H9 (cell line): ENCODE measurements around the gene PTBP3. TPM values are rescaled to one million over a fixed set of nuclear protein-coding genes. Genes with fewer than 3 reads are reported as not detected.

Source experiments
- DNase-seq: peaks from one replicate; pipeline ENCODE4 v3.0.0-alpha.2; 2017
- H2AFZ ChIP-seq: one replicate; pipeline ENCODE4 v1.6.1; 2013; ENCODE audit warnings: mild to moderate bottlenecking, low read length, control low read depth, moderate library complexity
- H2AK5ac ChIP-seq: 2 replicates; pipeline ENCODE4 v1.6.1; 2013; ENCODE audit warnings: low read length, control low read depth, mixed read lengths; ENCODE audit not compliant: insufficient read length
- H2BK120ac ChIP-seq: one replicate; pipeline ENCODE4 v1.6.1; 2013; ENCODE audit warnings: low read depth, mild to moderate bottlenecking, low read length, control low read depth, inconsistent platforms; ENCODE audit not compliant: poor library complexity, severe bottlenecking
- H2BK12ac ChIP-seq: 2 replicates; pipeline ENCODE4 v1.6.1; 2013; ENCODE audit warnings: low read length, control low read depth, mixed read lengths, low read depth; ENCODE audit not compliant: insufficient read length
- H2BK15ac ChIP-seq: 2 replicates; pipeline ENCODE4 v1.6.1; 2013; ENCODE audit warnings: low read depth, low read length, control low read depth
- H2BK20ac ChIP-seq: one replicate; pipeline ENCODE4 v1.6.1; 2013; ENCODE audit warnings: low read depth, mild to moderate bottlenecking, low read length, control low read depth, inconsistent platforms; ENCODE audit not compliant: poor library complexity, severe bottlenecking
- H2BK5ac ChIP-seq: 2 replicates; pipeline ENCODE4 v1.6.1; 2013; ENCODE audit warnings: low read length, control low read depth, mixed read lengths; ENCODE audit not compliant: insufficient read length
- H3K14ac ChIP-seq: 2 replicates; pipeline ENCODE4 v1.6.1; 2013; ENCODE audit warnings: low read length, control low read depth; ENCODE audit not compliant: insufficient read depth
- H3K18ac ChIP-seq: 2 replicates; pipeline ENCODE4 v1.6.1; 2013; ENCODE audit warnings: low read depth, mild to moderate bottlenecking, mixed read lengths, low read length, control low read depth; ENCODE audit not compliant: insufficient read length
- H3K23ac ChIP-seq: 2 replicates; pipeline ENCODE4 v1.6.1; 2013; ENCODE audit warnings: low read length, control low read depth, mixed read lengths, low read depth; ENCODE audit not compliant: insufficient read length
- H3K23me2 ChIP-seq: 2 replicates; pipeline ENCODE4 v1.6.1; 2013; ENCODE audit warnings: low read depth, mild to moderate bottlenecking, mixed read lengths, low read length, control low read depth; ENCODE audit not compliant: insufficient read length, poor library complexity, severe bottlenecking
- H3K27ac ChIP-seq: 2 replicates; pipeline ENCODE4 v1.5.1; 2013; ENCODE audit warnings: low read length, control low read depth, mixed read lengths, low read depth; ENCODE audit not compliant: insufficient read length
- H3K27me3 ChIP-seq: 2 replicates; pipeline ENCODE4 v1.6.1; 2013; ENCODE audit warnings: low read length, control low read depth, inconsistent platforms; ENCODE audit not compliant: insufficient read depth
- H3K4ac ChIP-seq: 2 replicates; pipeline ENCODE4 v1.6.1; 2013; ENCODE audit warnings: low read depth, mild to moderate bottlenecking, control low read depth, inconsistent platforms, low read length, moderate library complexity
- H3K4me1 ChIP-seq: 2 replicates; pipeline ENCODE4 v1.6.1; 2013; ENCODE audit warnings: low read length, control low read depth, inconsistent platforms; ENCODE audit not compliant: insufficient read depth
- H3K4me2 ChIP-seq: 2 replicates; pipeline ENCODE4 v1.6.1; 2013; ENCODE audit warnings: low read length, control low read depth, mixed read lengths; ENCODE audit not compliant: insufficient read length, insufficient read depth
- H3K56ac ChIP-seq: 2 replicates; pipeline ENCODE4 v1.6.1; 2013; ENCODE audit warnings: low read depth, mild to moderate bottlenecking, mixed read lengths, low read length, control low read depth; ENCODE audit not compliant: insufficient read length
- H3K79me1 ChIP-seq: 2 replicates; pipeline ENCODE4 v1.6.1; 2013; ENCODE audit warnings: low read depth, mild to moderate bottlenecking, moderate library complexity, low read length, control low read depth, inconsistent platforms; ENCODE audit not compliant: insufficient read depth, poor library complexity, severe bottlenecking
- H3K79me2 ChIP-seq: 2 replicates; pipeline ENCODE4 v1.6.1; 2013; ENCODE audit warnings: low read length, control low read depth, inconsistent platforms; ENCODE audit not compliant: insufficient read depth
- H3K9ac ChIP-seq: 2 replicates; pipeline ENCODE4 v1.6.1; 2013; ENCODE audit warnings: low read length, control low read depth, mixed read lengths; ENCODE audit not compliant: insufficient read length; ENCODE audit errors: extremely low read depth
- H3K9me3 ChIP-seq: one replicate; pipeline ENCODE4 v1.6.1; 2013; ENCODE audit warnings: low read depth, low read length, inconsistent platforms; ENCODE audit not compliant: control insufficient read depth
- H3T11ph ChIP-seq: one replicate; pipeline ENCODE4 v1.6.1; 2013; ENCODE audit warnings: mild to moderate bottlenecking, low read length, control low read depth, inconsistent platforms
- H4K20me1 ChIP-seq: one replicate; pipeline ENCODE4 v1.6.1; 2013; ENCODE audit not compliant: control insufficient read depth, insufficient read length, insufficient read depth
- H4K5ac ChIP-seq: 2 replicates; pipeline ENCODE4 v1.6.1; 2013; ENCODE audit warnings: low read depth, mild to moderate bottlenecking, mixed read lengths, low read length, control low read depth; ENCODE audit not compliant: insufficient read length
- H4K8ac ChIP-seq: replicated peaks from 2 replicates; pipeline ENCODE4 v1.6.1; 2013; ENCODE audit warnings: low read length, control low read depth, mixed read lengths, low read depth; ENCODE audit not compliant: insufficient read length
- H4K91ac ChIP-seq: 2 replicates; pipeline ENCODE4 v1.6.1; 2013; ENCODE audit warnings: low read depth, mild to moderate bottlenecking, moderate library complexity, mixed read lengths, low read length, control low read depth; ENCODE audit not compliant: insufficient read length
- H3K27ac Mint-ChIP-seq, 3 experiments: 2 replicates in 2 of 3; 3 replicates in 1 of 3; pipeline ENCODE4 v1.8.0; 2020 to 2021; ENCODE audit warnings: mixed read lengths in 3 of 3, mild to moderate bottlenecking in 1 of 3, moderate library complexity in 1 of 3
- H3K27me3 Mint-ChIP-seq: 2 replicates; pipeline ENCODE4 v1.8.0; 2021; ENCODE audit warnings: low read depth, mild to moderate bottlenecking, moderate library complexity, mixed read lengths
- H3K36me3 Mint-ChIP-seq, 3 experiments: 2 replicates in 2 of 3; 3 replicates in 1 of 3; pipeline ENCODE4 v1.8.0; 2020 to 2021; ENCODE audit warnings: low read depth in 3 of 3, mixed read lengths in 3 of 3; ENCODE audit not compliant: insufficient read depth in 1 of 3
- H3K4me1 Mint-ChIP-seq, 2 experiments: 2 replicates each; pipeline ENCODE4 v1.8.0; 2020; ENCODE audit warnings: mixed read lengths in 2 of 2
- H3K4me3 Mint-ChIP-seq, 2 experiments: 2 replicates in 1 of 2; 3 replicates in 1 of 2; pipeline ENCODE4 v1.8.0; 2020 to 2021; ENCODE audit warnings: mild to moderate bottlenecking in 2 of 2, mixed read lengths in 2 of 2, moderate library complexity in 1 of 2
- H3K9me3 Mint-ChIP-seq, 2 experiments: 2 replicates in 1 of 2; 3 replicates in 1 of 2; pipeline ENCODE4 v1.8.0; 2020; ENCODE audit warnings: mild to moderate bottlenecking in 2 of 2, mixed read lengths in 2 of 2, moderate library complexity in 1 of 2
- CTCF ChIP-seq: fragments of 200-600 bp; sonication (generic); conservative IDR thresholded peaks from 3 replicates; pipeline ENCODE4 v1.8.0; 2021; ENCODE audit warnings: antibody characterized with exemption, mild to moderate bottlenecking
- WGBS: extraction: QIAGEN DNeasy Blood & Tissue Kit; methylation state at CpG from one replicate; pipeline ENCODE4 v1.1.7; 2013; ENCODE audit warnings: missing lambda C conversion rate, low lambda C conversion rate, mixed read lengths; ENCODE audit not compliant: insufficient read length; ENCODE audit errors: extremely low coverage; 5-methylcytosine and 5-hydroxymethylcytosine counted together
- total RNA-seq: library from RNA; stranded (reverse); gene quantifications from 2 replicates; pipeline ENCODE4 v1.2.1, GENCODE V29; 2021

PTBP3 gene
- total RNA-seq, 1 experiment from 2014 or later = 89.5 TPM

GRCh38 chr9:112369817-112370216 lies 36.4 kb upstream of the PTBP3 start:
- Mint-ChIP-seq H3K9me3 (peaks cover 40 to 43% of the 10 kb centered on the region in 2 experiments), H3K27me3 (no peaks in the 10 kb centered on the region), H3K27ac (no peak overlapping the region), H3K4me1 (0 out of 4 replicates have a peak, but pooled peaks cover 0 to 5% of the 10 kb centered on the region in 2 experiments), H3K4me3 (no peak overlapping the region), H3K36me3 (peaks cover 20 to 35% (median 28%) of the 10 kb centered on the region in 3 experiments)
- Histone ChIP-seq H4K20me1 (no peaks in the 10 kb centered on the region), H3T11ph (no peak overlapping the region), H3K4ac (no peak overlapping the region), H3K9ac (no peak overlapping the region), H3K14ac (no peak overlapping the region), H4K8ac (no peak overlapping the region), H3K56ac (no peak overlapping the region), H4K91ac (no peak overlapping the region), H4K5ac (no peak overlapping the region), H3K23me2 (no peaks in the 10 kb centered on the region), H2AFZ (no peak overlapping the region), H3K4me1 (no peaks in the 10 kb centered on the region), H3K27me3 (no peaks in the 10 kb centered on the region), H3K18ac (no peak overlapping the region), H3K79me2 (no peaks in the 10 kb centered on the region), H2BK5ac (no peak overlapping the region), H2BK20ac (no peak overlapping the region), H3K9me3 (no peaks in the 10 kb centered on the region), H3K79me1 (no peaks in the 10 kb centered on the region), H3K23ac (no peak overlapping the region), H2BK12ac (no peak overlapping the region), H3K27ac (no peak overlapping the region), H2BK15ac (no peak overlapping the region), H2BK120ac (no peak overlapping the region), H3K4me2 (no peak overlapping the region), H2AK5ac (no peak overlapping the region)
- no peak for DNase-seq
- TF ChIP-seq CTCF = no peak
- WGBS = no CpG with 5 or more reads among the region's 1 CpG
